Natural killer cell (primary cell): ENCODE results near the gene ST6GALNAC3. TPM values are rescaled to one million over a fixed set of nuclear protein-coding genes. Genes with fewer than 3 reads are reported as not detected.

ENCODE experiments used
- ATAC-seq, 3 donors: fragments of 150-1000 bp in 2 of 3; fragments of 200-7000 bp in 1 of 3; cut with Tn5 transposase; 1 replicate in 1 of 3; 2 replicates in 2 of 3; pipeline ENCODE4 v1.10.0; 2021; ENCODE audit warnings: mild to moderate bottlenecking in 2 of 3, moderate library complexity in 2 of 3
- DNase-seq, 2 donors: peaks; one replicate each; pipeline versions ENCODE4 v3.0.0 to v3.0.0-alpha.2; 2013 to 2021; ENCODE audit warnings: mixed read lengths in 1 of 2
- H3K27ac ChIP-seq: one replicate; pipeline ENCODE4 v1.5.1; 2013; ENCODE audit warnings: mild to moderate bottlenecking, low read length
- H3K27me3 ChIP-seq: one replicate; pipeline ENCODE4 v1.6.1; 2013; ENCODE audit warnings: low read length; ENCODE audit not compliant: control insufficient read depth, insufficient read depth
- H3K36me3 ChIP-seq: one replicate; pipeline ENCODE4 v1.6.1; 2013; ENCODE audit warnings: low read length; ENCODE audit not compliant: control insufficient read depth, insufficient read depth
- H3K4me1 ChIP-seq: one replicate; pipeline ENCODE4 v1.6.1; 2013; ENCODE audit warnings: low read length; ENCODE audit not compliant: control insufficient read depth, insufficient read depth
- H3K4me3 ChIP-seq: one replicate; pipeline ENCODE4 v1.5.1; 2013; ENCODE audit warnings: low read length
- H3K9me3 ChIP-seq: one replicate; pipeline ENCODE4 v1.6.1; 2013; ENCODE audit warnings: low read length; ENCODE audit not compliant: control insufficient read depth, insufficient read depth
- H3K27ac Mint-ChIP-seq, 2 donors: one replicate each; pipeline ENCODE4 v1.8.0; 2022; ENCODE audit warnings: mild to moderate bottlenecking in 2 of 2, mixed read lengths in 2 of 2, moderate library complexity in 1 of 2
- H3K27me3 Mint-ChIP-seq, 2 donors: one replicate each; pipeline ENCODE4 v1.8.0; 2022; ENCODE audit warnings: low read depth in 2 of 2, mixed read lengths in 2 of 2
- H3K36me3 Mint-ChIP-seq: one replicate; pipeline ENCODE4 v1.8.0; 2022; ENCODE audit warnings: mixed read lengths
- H3K4me1 Mint-ChIP-seq, 2 donors: one replicate each; pipeline ENCODE4 v1.8.0; 2022; ENCODE audit warnings: mixed read lengths in 2 of 2
- H3K4me3 Mint-ChIP-seq: one replicate; pipeline ENCODE4 v1.8.0; 2022; ENCODE audit warnings: mild to moderate bottlenecking, moderate library complexity, mixed read lengths
- H3K9me3 Mint-ChIP-seq, 2 donors: one replicate each; pipeline ENCODE4 v1.8.0; 2022; ENCODE audit warnings: mixed read lengths in 2 of 2
- CTCF ChIP-seq: fragments of 200-600 bp; IDR thresholded peaks from one replicate; pipeline ENCODE4 v1.8.0; 2022; ENCODE audit warnings: antibody characterized with exemption
- WGBS: methylation state at CpG from one replicate; pipeline ENCODE4 v1.1.7; 2013; ENCODE audit warnings: missing lambda C conversion rate; ENCODE audit not compliant: insufficient coverage; 5-methylcytosine and 5-hydroxymethylcytosine counted together
- intact Hi-C: fragments of 100-400 bp; cut with micrococcal nuclease; formaldehyde crosslinking; loops from one replicate; pipeline ENCODE4 v1.14.2; 2022
- total RNA-seq, 4 donors: library from RNA; stranded (reverse); fragments of 120-200 nt in 1 of 4; gene quantifications; one replicate each; pipeline versions ENCODE4 v1.2.3 to v1.2.4, GENCODE V29; 2013 to 2022

Gene ST6GALNAC3
- total RNA-seq, 3 donors from 2014 or later (not counting 1 experiment from before 2014, with no cell fraction given): not detected

DNA sequence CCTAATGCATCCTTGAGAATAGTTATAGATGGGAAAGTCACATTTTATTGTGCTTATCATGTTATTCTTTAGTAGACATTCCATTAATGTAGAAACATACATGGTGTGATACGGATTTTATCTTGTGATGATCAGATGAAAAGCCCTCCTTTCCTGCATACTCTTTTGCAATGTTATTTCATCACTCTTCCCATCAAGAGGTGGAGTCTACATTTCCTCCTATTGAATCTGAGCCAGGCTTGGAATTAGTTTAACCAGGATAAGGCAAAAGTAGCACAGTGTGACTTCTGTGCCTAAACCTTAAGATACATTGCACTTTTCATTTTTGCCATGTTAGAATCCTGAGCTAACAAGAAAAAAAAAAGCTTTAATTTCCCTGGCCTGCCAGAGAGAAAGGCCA, 399.0 kb downstream of the ST6GALNAC3 start:
- intact Hi-C loops: no loop called here
- TF ChIP-seq CTCF: no peak
- Mint-ChIP-seq H3K9me3 (peaks cover 5 to 7% of the 10 kb centered on the region in 2 donors), H3K4me1 (no peaks in the 10 kb centered on the region), H3K36me3 (no peaks in the 10 kb centered on the region), H3K27ac (no peak overlapping the region), H3K27me3 (no peaks in the 10 kb centered on the region), H3K4me3 (no peak overlapping the region)
- no peaks in the 10 kb centered on the region for H3K27me3 ChIP-seq
- WGBS: no CpG with 5 or more reads among the region's 1 CpG
- no peaks in the 10 kb centered on the region for H3K36me3 ChIP-seq
- ATAC-seq (no peak), DNase-seq (no peak)
- no peak overlapping the region for H3K4me3 ChIP-seq
- H3K4me1 ChIP-seq: no peaks in the 10 kb centered on the region
- H3K9me3 ChIP-seq: no peaks in the 10 kb centered on the region
- H3K27ac ChIP-seq: no peak overlapping the region

DNA sequence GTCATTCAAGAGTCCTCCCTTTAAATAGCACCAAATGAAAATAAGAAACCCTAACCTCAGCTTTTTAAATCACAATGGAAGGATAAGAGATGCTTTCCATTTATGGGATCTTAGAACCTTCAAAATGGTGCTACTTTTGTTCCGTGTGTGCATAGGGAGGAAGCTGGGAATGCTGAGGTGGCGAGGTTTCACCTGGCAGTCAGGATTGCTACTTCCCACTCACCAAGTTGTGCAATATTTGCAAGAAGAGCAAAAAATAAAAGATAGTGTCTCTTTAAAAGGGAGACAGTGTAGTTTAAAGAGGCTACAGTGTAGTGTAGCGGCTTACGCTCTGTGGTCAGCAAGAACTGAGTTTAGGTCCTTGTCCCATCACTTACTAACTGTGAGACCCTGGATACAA, 400.4 kb downstream of the ST6GALNAC3 start:
- H3K36me3 ChIP-seq: no peaks in the 10 kb centered on the region
- H3K4me1 Mint-ChIP-seq: no peaks in the 10 kb centered on the region
- H3K4me3 Mint-ChIP-seq: no peak overlapping the region
- intact Hi-C loops: no loop called here
- H3K27ac ChIP-seq: no peak overlapping the region
- H3K4me3 ChIP-seq: no peak overlapping the region
- no peaks in the 10 kb centered on the region for H3K9me3 ChIP-seq
- TF ChIP-seq CTCF: no peak
- H3K27me3 Mint-ChIP-seq: no peaks in the 10 kb centered on the region
- no peak overlapping the region for H3K27ac Mint-ChIP-seq
- no peaks in the 10 kb centered on the region for H3K4me1 ChIP-seq
- ATAC-seq (no peak), DNase-seq (no peak)
- 95% methylated on average over 2 of the region's 4 CpGs for WGBS
- peaks cover 5 to 7% of the 10 kb centered on the region in 2 donors for H3K9me3 Mint-ChIP-seq
- H3K27me3 ChIP-seq: no peaks in the 10 kb centered on the region
- no peaks in the 10 kb centered on the region for H3K36me3 Mint-ChIP-seq

DNA sequence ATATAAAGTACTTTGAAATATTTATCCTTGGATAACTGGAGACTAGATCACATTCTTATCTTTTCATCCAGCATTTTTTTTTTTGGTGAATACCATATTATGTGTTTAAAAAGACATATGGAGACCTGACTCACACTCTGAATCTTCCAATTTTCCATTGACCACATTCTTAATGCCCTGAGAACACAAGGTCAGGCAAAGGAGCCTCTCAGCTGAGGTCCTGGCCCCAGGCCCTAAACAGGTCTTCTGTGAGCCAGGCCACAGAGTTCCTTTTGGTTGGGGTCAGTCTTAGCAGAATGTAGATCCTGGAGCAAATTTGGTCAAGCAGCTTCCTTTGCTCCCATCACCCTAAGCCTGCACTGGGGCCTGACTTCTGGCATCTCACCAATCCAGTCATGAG, 402.6 kb downstream of the ST6GALNAC3 start:
- Mint-ChIP-seq H3K4me1 (no peaks in the 10 kb centered on the region), H3K9me3 (peaks cover 2 to 5% of the 10 kb centered on the region in 2 donors), H3K4me3 (no peak overlapping the region), H3K27me3 (no peaks in the 10 kb centered on the region), H3K36me3 (no peaks in the 10 kb centered on the region), H3K27ac (no peak overlapping the region)
- TF ChIP-seq CTCF: no peak
- H3K9me3 ChIP-seq: no peaks in the 10 kb centered on the region
- ATAC-seq: no peak
- H3K27ac ChIP-seq: no peak overlapping the region
- no peaks in the 10 kb centered on the region for H3K27me3 ChIP-seq
- no peak for DNase-seq
- intact Hi-C loops: no loop called here
- no peaks in the 10 kb centered on the region for H3K36me3 ChIP-seq
- H3K4me3 ChIP-seq: no peak overlapping the region
- H3K4me1 ChIP-seq: no peaks in the 10 kb centered on the region

GRCh38 chr1:76480827-76481226, 406.3 kb downstream of the ST6GALNAC3 start:
- intact Hi-C loops: no loop called here
- no peak overlapping the region for H3K4me3 Mint-ChIP-seq
- Histone ChIP-seq H3K4me3 (no peak overlapping the region), H3K27me3 (no peaks in the 10 kb centered on the region), H3K4me1 (no peaks in the 10 kb centered on the region), H3K27ac (no peak overlapping the region), H3K36me3 (no peaks in the 10 kb centered on the region), H3K9me3 (no peaks in the 10 kb centered on the region)
- TF ChIP-seq CTCF: no peak
- H3K36me3 Mint-ChIP-seq: no peaks in the 10 kb centered on the region
- H3K27me3 Mint-ChIP-seq: no peaks in the 10 kb centered on the region
- ATAC-seq: no peak
- H3K9me3 Mint-ChIP-seq: peaks cover under 1 to 3% of the 10 kb centered on the region in 2 donors
- H3K4me1 Mint-ChIP-seq: no peaks in the 10 kb centered on the region
- no peak overlapping the region for H3K27ac Mint-ChIP-seq
- no peak for DNase-seq
